Fibroblast of mammary gland (primary cell): ENCODE measurements around the gene VTI1B.
A peak's percentile ranks its signal among the peaks of the same experiment; 100 is the strongest.

Experiments
- DNase-seq: peaks from one replicate; pipeline ENCODE4 v3.0.0-alpha.2; 2010; ENCODE audit warnings: low read depth
- H3K4me3 ChIP-seq: 2 replicates; pipeline ENCODE4 v1.5.1; 2011; ENCODE audit warnings: low read depth, mild to moderate bottlenecking, low read length, moderate library complexity; ENCODE audit not compliant: control insufficient read depth
- CTCF ChIP-seq: conservative IDR thresholded peaks from 2 replicates; pipeline ENCODE4 v1.5.1; 2011; ENCODE audit warnings: low read depth, low read length, inconsistent platforms; ENCODE audit not compliant: control insufficient read depth, insufficient read depth

Gene VTI1B

GRCh38 chr14:67666750-67667449, 7.5 kb downstream of the VTI1B start:
- peak; percentile 75 for TF ChIP-seq CTCF
- DNase-seq = peak; percentile 76
- H3K4me3 ChIP-seq = no peak overlapping the region

- H3K4me3 ChIP-seq = no peak overlapping the region
- DNase-seq = peak; percentile 82
- no peak for TF ChIP-seq CTCF
These were observed 8.6 kb downstream of the VTI1B start for GRCh38 chr14:67665868-67666267.

GRCh38 chr14:67663633-67664032, 10.8 kb downstream of the VTI1B start:
- no peak for DNase-seq
- TF ChIP-seq CTCF = no peak

GRCh38 chr14:67653651-67654280, 20.7 kb downstream of the VTI1B start:
- TF ChIP-seq CTCF = no peak
- H3K4me3 ChIP-seq = no peak overlapping the region
- no peak for DNase-seq

More at GRCh38 chr14:67663633-67664032, 10.8 kb downstream of the VTI1B start:
- no peak overlapping the region for H3K4me3 ChIP-seq

GRCh38 chr14:67652189-67652588, 22.2 kb downstream of the VTI1B start:
- no peak for TF ChIP-seq CTCF
- no peak overlapping the region for H3K4me3 ChIP-seq
- DNase-seq = no peak

GRCh38 chr14:67650694-67651093, 23.7 kb downstream of the VTI1B start:
- H3K4me3 ChIP-seq = no peak overlapping the region
- peak; percentile 89 for DNase-seq
- no peak for TF ChIP-seq CTCF

- no peak for TF ChIP-seq CTCF
- H3K4me3 ChIP-seq = no peak overlapping the region
- DNase-seq = no peak
These were observed 24.3 kb downstream of the VTI1B start for GRCh38 chr14:67650151-67650550.
